ENCODE data around the gene CAPN3.

The CAPN3 gene

DNA sequence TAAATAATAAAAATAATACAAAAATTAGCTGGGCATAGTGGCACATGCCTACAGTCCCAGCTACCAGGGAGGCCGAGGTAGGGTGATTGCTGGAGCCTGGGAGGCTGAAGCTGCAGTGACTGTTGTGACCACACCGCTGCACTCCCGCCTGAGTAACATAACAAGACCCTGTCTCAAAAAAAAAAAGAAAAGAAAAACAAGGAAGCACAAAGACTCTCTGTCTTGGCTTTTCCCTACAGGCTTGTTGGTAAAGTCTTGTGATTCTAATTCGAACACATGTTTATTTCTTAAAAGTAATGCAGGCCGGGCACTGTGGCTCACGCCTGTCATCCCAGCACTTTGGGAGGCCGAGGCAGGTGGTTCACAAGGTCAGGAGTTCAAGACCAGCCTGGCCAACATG is 60.1 kb downstream of the CAPN3 start:
- TF ChIP-seq, protein P1, sequence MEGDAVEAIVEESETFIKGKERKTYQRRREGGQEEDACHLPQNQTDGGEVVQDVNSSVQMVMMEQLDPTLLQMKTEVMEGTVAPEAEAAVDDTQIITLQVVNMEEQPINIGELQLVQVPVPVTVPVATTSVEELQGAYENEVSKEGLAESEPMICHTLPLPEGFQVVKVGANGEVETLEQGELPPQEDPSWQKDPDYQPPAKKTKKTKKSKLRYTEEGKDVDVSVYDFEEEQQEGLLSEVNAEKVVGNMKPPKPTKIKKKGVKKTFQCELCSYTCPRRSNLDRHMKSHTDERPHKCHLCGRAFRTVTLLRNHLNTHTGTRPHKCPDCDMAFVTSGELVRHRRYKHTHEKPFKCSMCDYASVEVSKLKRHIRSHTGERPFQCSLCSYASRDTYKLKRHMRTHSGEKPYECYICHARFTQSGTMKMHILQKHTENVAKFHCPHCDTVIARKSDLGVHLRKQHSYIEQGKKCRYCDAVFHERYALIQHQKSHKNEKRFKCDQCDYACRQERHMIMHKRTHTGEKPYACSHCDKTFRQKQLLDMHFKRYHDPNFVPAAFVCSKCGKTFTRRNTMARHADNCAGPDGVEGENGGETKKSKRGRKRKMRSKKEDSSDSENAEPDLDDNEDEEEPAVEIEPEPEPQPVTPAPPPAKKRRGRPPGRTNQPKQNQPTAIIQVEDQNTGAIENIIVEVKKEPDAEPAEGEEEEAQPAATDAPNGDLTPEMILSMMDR (IDR thresholded peaks at IDR 0.05), result no peak
- Histone ChIP-seq H3K27me3 (no peaks in the 10 kb centered on the region), H3K9me3 (no peaks in the 10 kb centered on the region), H3K36me3 (peaks cover 82 to 92% (median 82%) of the 10 kb centered on the region in 3 donors), H3K4me3 (no peak overlapping the region), H3K27ac (no peak overlapping the region), H3K4me1 (peaks cover 0 to 19% (median 2%) of the 10 kb centered on the region in 4 donors)
- no peak for DNase-seq
- intact Hi-C loops (cut with DNase I; ENCODE audit: low total_unique reads), result no loop called here

DNA sequence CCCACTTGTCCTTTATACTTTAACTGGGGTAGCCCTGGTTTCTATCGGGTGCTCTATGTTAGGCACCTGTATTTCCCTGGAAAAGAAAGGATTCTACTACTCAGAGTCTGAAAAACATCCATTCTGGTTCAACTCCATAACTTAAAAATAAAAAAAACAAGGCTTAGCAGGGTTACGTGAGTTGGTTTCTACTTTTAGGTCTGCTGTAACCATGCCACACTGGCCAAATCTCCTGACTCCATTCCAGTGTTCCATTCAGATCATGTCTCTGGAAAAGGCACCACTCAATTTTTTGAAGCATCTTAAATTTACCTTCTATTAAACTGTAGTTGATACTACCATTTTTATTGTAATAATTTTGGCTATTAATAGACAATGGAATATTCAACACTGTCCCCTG is 62.1 kb downstream of the CAPN3 start:
- H3K9me3 ChIP-seq, result no peaks in the 10 kb centered on the region
- no peak overlapping the region for H3K4me3 ChIP-seq
- no peak for DNase-seq
- intact Hi-C loops (cut with DNase I; ENCODE audit: low total_unique reads), result no loop called here
- TF ChIP-seq, protein P1 (IDR thresholded peaks at IDR 0.05), result no peak
- H3K36me3 ChIP-seq, result peaks cover 77 to 92% (median 82%) of the 10 kb centered on the region in 3 donors
- peaks cover 0 to 19% (median 2%) of the 10 kb centered on the region in 4 donors for H3K4me1 ChIP-seq
- peak overlapping the region; percentile 51 to 67 for H3K27ac ChIP-seq
- no peaks in the 10 kb centered on the region for H3K27me3 ChIP-seq

DNA sequence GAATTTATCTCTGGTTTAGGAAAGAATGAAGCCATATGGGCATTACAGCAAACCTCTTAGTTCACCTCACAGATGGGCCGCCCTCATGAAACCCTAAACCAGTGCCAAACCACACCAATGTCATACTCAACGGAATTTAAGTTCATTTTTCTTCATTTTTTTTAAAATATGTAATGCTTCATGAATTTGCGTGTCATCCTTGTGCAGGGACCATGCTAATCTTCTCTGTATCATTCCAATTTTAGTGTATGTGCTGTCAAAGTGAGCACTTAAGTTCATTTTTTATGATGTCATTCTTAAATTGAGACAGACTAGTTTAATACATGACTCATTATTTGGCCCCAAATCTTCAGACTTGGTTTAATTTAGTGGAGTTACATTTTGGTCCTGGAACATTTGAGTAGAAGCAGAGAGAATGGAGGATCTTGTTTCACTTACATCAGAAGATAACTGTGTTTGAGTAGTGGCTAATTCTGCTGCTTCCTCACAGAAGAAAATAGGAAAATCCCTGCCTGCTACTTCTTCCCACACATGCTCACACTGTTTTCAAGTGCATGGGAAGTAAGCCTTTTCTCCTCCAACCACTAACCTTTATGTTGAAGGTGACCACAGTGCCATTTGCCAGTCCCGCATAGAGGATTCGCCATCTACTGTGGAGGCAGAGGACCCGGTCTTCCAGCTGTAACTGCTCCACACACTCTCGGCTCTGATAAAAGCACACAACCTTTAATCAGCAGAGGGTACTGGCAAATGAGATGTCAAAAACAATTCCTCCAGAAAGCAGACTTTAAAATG is 68.3 kb downstream of the CAPN3 start:
- Histone ChIP-seq H3K27me3 (no peaks in the 10 kb centered on the region), H3K9me3 (no peaks in the 10 kb centered on the region), H3K27ac (peak overlapping the region; percentile 59 to 60), H3K4me3 (no peak overlapping the region), H3K36me3 (peaks cover 73 to 100% (median 92%) of the 10 kb centered on the region in 3 donors), H3K4me1 (peaks cover 0 to 17% (median 2%) of the 10 kb centered on the region in 4 donors)
- no peak for DNase-seq
- TF ChIP-seq, protein P1 (IDR thresholded peaks at IDR 0.05), result no peak
- intact Hi-C loops (cut with DNase I; ENCODE audit: low total_unique reads), result no loop called here

DNA sequence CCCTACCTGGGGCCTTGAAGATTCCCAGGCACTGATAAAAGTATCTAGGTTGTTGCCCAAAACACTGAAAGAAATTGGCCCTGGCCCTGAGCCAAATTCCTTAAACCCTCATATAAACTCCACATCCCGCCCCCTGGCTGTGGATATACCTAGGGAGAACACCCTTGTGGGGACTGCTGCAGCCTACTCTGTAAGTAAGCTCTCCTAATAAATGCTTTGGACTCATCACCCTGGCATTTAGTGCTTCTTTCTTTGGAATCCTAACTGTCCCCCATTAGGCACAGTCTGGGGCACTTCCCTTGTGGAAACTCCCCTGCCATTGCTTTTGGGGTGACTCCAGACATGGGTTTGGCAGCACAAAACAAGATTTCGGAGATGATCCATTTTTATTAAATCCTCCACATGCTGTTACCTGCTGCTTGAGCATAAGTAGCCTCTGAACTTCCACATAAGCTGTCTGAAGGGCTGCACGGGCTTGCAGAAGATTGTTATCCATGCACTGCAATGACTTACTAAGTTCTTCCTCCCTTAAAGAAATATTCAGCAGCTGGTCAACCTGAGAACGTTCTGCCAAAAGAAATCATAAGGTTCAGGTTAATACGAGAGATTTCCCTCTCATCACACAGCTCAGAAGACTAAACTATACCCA is 85.2 kb downstream of the CAPN3 start:
- Histone ChIP-seq H3K4me3 (no peak overlapping the region), H3K27me3 (no peaks in the 10 kb centered on the region), H3K27ac (no peak overlapping the region), H3K4me1 (no peaks in the 10 kb centered on the region), H3K9me3 (no peaks in the 10 kb centered on the region), H3K36me3 (peaks cover 46 to 79% (median 68%) of the 10 kb centered on the region in 3 donors)
- DNase-seq, result no peak
- intact Hi-C loops (cut with DNase I; ENCODE audit: low total_unique reads), result no loop called here
- TF ChIP-seq, protein P1 (IDR thresholded peaks at IDR 0.05), result no peak

DNA sequence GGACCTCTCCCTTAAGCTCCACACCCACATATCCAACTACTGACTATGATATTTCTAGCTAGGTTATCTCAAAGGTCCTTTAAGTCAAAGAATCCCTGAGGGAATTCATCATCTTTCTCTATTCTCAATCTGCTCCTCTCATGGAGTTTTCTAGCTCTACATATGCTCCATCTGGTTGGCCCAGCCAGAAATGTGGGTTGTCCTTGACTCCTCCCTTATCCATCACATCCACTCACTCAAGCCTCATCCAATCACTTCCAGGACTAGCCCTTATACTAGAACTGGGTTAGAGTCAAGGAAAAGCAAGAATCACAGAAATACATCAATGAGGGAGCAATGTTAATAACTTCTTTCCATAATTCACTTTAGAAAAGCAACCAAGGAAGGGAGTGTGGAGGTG is 86.2 kb downstream of the CAPN3 start:
- no peaks in the 10 kb centered on the region for H3K4me1 ChIP-seq

More for the DNA sequence above, 86.2 kb downstream of the CAPN3 start:
- H3K4me3 ChIP-seq, result no peak overlapping the region
- peaks cover 53 to 84% (median 74%) of the 10 kb centered on the region in 3 donors for H3K36me3 ChIP-seq
- DNase-seq, result no peak
- no peaks in the 10 kb centered on the region for H3K27me3 ChIP-seq
- H3K27ac ChIP-seq, result no peak overlapping the region
- TF ChIP-seq, protein P1 (IDR thresholded peaks at IDR 0.05), result no peak
- intact Hi-C loops (cut with DNase I; ENCODE audit: low total_unique reads), result no loop called here
- H3K9me3 ChIP-seq, result no peaks in the 10 kb centered on the region

Measured in tibial artery (tissue), 4 donors.